Fibroblast of skin of left quadriceps (primary cell): ENCODE results near the gene XRCC2.
"Not testable (repeated sequence)": the region's sequence is repeated elsewhere in the genome, so short reads cannot be mapped to it uniquely, and the experiment has no call there.

Experiments used
- DNase-seq, 2 experiments: peaks; one replicate each; pipeline ENCODE4 v3.0.0-alpha.2; 2013; ENCODE audit warnings: low read depth in 2 of 2

The XRCC2 gene

GRCh38 chr7:152664636-152665035 is 11.3 kb downstream of the XRCC2 start:
- no peak for DNase-seq

GRCh38 chr7:152663931-152664330 is 12.0 kb downstream of the XRCC2 start:
- no peak for DNase-seq

- no peak for DNase-seq
Observed at GRCh38 chr7:152663148-152663740, 12.7 kb downstream of the XRCC2 start.

GRCh38 chr7:152661479-152661878 is 14.5 kb downstream of the XRCC2 start:
- DNase-seq, result no peak

GRCh38 chr7:152660021-152660420 is 15.9 kb downstream of the XRCC2 start:
- DNase-seq, result no peak

GRCh38 chr7:152654971-152655370 is 21.0 kb downstream of the XRCC2 start:
- DNase-seq, result no peak

GRCh38 chr7:152649220-152649619 is 26.7 kb downstream of the XRCC2 start:
- DNase-seq, result no peak

GRCh38 chr7:152647009-152647408 is 28.9 kb downstream of the XRCC2 start:
- no peak for DNase-seq

- not testable (repeated sequence) for DNase-seq
Observed at GRCh38 chr7:152646579-152646978, 29.4 kb downstream of the XRCC2 start.

GRCh38 chr7:152643979-152644559 is 31.9 kb downstream of the XRCC2 start:
- no peak for DNase-seq

GRCh38 chr7:152641384-152641783 is 34.6 kb downstream of the XRCC2 start:
- no peak for DNase-seq

- DNase-seq, result no peak
Observed at GRCh38 chr7:152640829-152641228, 35.1 kb downstream of the XRCC2 start.

GRCh38 chr7:152637920-152638580 is 37.9 kb downstream of the XRCC2 start:
- DNase-seq, result no peak

GRCh38 chr7:152637161-152637560 is 38.8 kb downstream of the XRCC2 start:
- no peak for DNase-seq

- DNase-seq, result no peak
Observed at GRCh38 chr7:152636441-152636840, 39.5 kb downstream of the XRCC2 start.

- DNase-seq, result no peak
Observed at GRCh38 chr7:152633504-152633903, 42.4 kb downstream of the XRCC2 start.

- no peak for DNase-seq
Observed at GRCh38 chr7:152633072-152633471, 42.9 kb downstream of the XRCC2 start.

GRCh38 chr7:152628772-152629171 is 47.2 kb downstream of the XRCC2 start:
- not testable (repeated sequence) for DNase-seq

- DNase-seq, result no peak
Observed at GRCh38 chr7:152624228-152624627, 51.7 kb downstream of the XRCC2 start.

GRCh38 chr7:152621426-152621825 is 54.5 kb downstream of the XRCC2 start:
- DNase-seq, result no peak

GRCh38 chr7:152619027-152619739 is 56.8 kb downstream of the XRCC2 start:
- no peak for DNase-seq

- DNase-seq, result no peak
Observed at GRCh38 chr7:152618427-152618826, 57.5 kb downstream of the XRCC2 start.

- DNase-seq, result no peak
Observed at GRCh38 chr7:152617056-152617455, 58.9 kb downstream of the XRCC2 start.
